Loucy (cell line): ENCODE measurements around the gene PDXP.

Experiments used
- H2AFZ ChIP-seq: fragments of 200-600 bp; sonication (generic); 2 replicates; pipeline ENCODE4 v1.6.0; 2016; ENCODE audit warnings: antibody characterized with exemption, mild to moderate bottlenecking, low read length, moderate library complexity
- H3F3A ChIP-seq: fragments of 200-600 bp; 2 replicates; pipeline ENCODE4 v1.6.0; 2016; ENCODE audit warnings: antibody characterized with exemption, low read depth, mild to moderate bottlenecking
- H3K27me3 ChIP-seq: fragments of 200-600 bp; sonication (generic); 2 replicates; pipeline ENCODE4 v1.6.1; 2014; ENCODE audit warnings: low read length, mild to moderate bottlenecking; ENCODE audit not compliant: insufficient read depth, poor library complexity, severe bottlenecking
- H3K36me3 ChIP-seq: fragments of 200-600 bp; sonication (generic); 2 replicates; pipeline ENCODE4 v1.6.1; 2016; ENCODE audit warnings: low read length; ENCODE audit not compliant: insufficient read depth
- H3K4me1 ChIP-seq: fragments of 200-600 bp; sonication (generic); 2 replicates; pipeline ENCODE4 v1.5.1; 2014; ENCODE audit warnings: low read length, mild to moderate bottlenecking; ENCODE audit not compliant: insufficient read depth, poor library complexity, severe bottlenecking
- H3K4me2 ChIP-seq: fragments of 200-600 bp; sonication (generic); 2 replicates; pipeline ENCODE4 v1.6.0; 2014; ENCODE audit warnings: antibody characterized with exemption, low read length, low read depth, mild to moderate bottlenecking; ENCODE audit not compliant: poor library complexity, severe bottlenecking
- H3K4me3 ChIP-seq: fragments of 200-600 bp; sonication (generic); 2 replicates; pipeline ENCODE4 v1.5.1; 2014; ENCODE audit warnings: low read length, mild to moderate bottlenecking, mixed read lengths; ENCODE audit not compliant: poor library complexity, severe bottlenecking
- H3K79me2 ChIP-seq: fragments of 200-600 bp; sonication (generic); 2 replicates; pipeline ENCODE4 v1.6.1; 2014; ENCODE audit warnings: low read length; ENCODE audit not compliant: insufficient read depth
- H3K9ac ChIP-seq: fragments of 200-600 bp; sonication (generic); 2 replicates; pipeline ENCODE4 v1.6.0; 2014; ENCODE audit warnings: mild to moderate bottlenecking, low read depth, low read length, moderate library complexity; ENCODE audit not compliant: poor library complexity, severe bottlenecking
- H3K9me2 ChIP-seq: fragments of 200-600 bp; sonication (generic); replicated peaks from 2 replicates; pipeline ENCODE4 v1.6.1; 2016; ENCODE audit warnings: low read depth, low read length, mixed read lengths
- H3K9me3 ChIP-seq: fragments of 200-600 bp; sonication (generic); 2 replicates; pipeline ENCODE4 v1.6.1; 2014; ENCODE audit warnings: mild to moderate bottlenecking, antibody characterized with exemption, low read length, low read depth; ENCODE audit not compliant: insufficient read depth
- H4K20me1 ChIP-seq: fragments of 200-600 bp; sonication (generic); 2 replicates; pipeline ENCODE4 v1.6.0; 2014; ENCODE audit warnings: antibody characterized with exemption, low read length, mild to moderate bottlenecking; ENCODE audit not compliant: insufficient read depth, poor library complexity, severe bottlenecking
- CTCF ChIP-seq: fragments of 200-600 bp; sonication (generic); conservative IDR thresholded peaks from 2 replicates; pipeline ENCODE4 v1.5.1; 2014; ENCODE audit warnings: mild to moderate bottlenecking, antibody characterized with exemption, low read length
- EZH2phosphoT487 ChIP-seq: fragments of 200-600 bp; IDR thresholded peaks from 2 replicates; pipeline ENCODE4 v1.6.1; 2018; ENCODE audit warnings: antibody characterized with exemption, mild to moderate bottlenecking, moderate library complexity, borderline replicate concordance

The PDXP gene

DNA sequence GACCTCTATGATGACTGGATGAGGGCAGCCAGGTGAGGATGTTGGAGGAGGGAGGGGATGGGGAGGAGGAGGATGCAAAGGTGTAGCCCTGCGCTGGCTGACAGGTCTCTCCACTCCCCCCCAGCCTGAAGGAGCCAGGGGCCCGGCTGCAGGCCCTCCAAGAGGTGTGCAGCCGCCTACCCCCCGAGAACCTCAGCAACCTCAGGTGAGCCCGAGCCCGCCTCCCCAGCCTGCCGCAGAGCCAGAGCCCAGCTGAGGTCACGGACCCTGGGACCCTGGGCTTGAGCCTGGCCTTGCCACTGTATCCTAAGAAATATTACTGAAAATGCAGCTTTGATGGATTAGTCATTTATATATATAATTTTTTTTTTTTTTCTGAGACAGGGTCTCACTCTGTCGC, 11.2 kb upstream of the PDXP start:
- H3K4me1 ChIP-seq, result peaks cover 4% of the 10 kb centered on the region
- TF ChIP-seq CTCF (no peak), EZH2phosphoT487 (no peak)
- no peak overlapping the region for H3K9ac ChIP-seq
- H4K20me1 ChIP-seq, result peaks cover 6% of the 10 kb centered on the region
- no peak overlapping the region for H3K4me2 ChIP-seq
- H3K9me3 ChIP-seq, result no peaks in the 10 kb centered on the region
- H3K4me3 ChIP-seq, result no peak overlapping the region
- H3K9me2 ChIP-seq, result no peaks in the 10 kb centered on the region
- no peaks in the 10 kb centered on the region for H3F3A ChIP-seq
- H3K36me3 ChIP-seq, result peaks cover 46% of the 10 kb centered on the region; the same call in 1 of the 2 replicates
- no peak overlapping the region for H2AFZ ChIP-seq
- no peaks in the 10 kb centered on the region for H3K27me3 ChIP-seq
- peaks cover 18% of the 10 kb centered on the region; the same call in 1 of the 2 replicates for H3K79me2 ChIP-seq

- H3K9me3 ChIP-seq, result no peaks in the 10 kb centered on the region
- H4K20me1 ChIP-seq, result peaks cover 6% of the 10 kb centered on the region
- H3K36me3 ChIP-seq, result peaks cover 47% of the 10 kb centered on the region; the same call in 1 of the 2 replicates
- H3K9me2 ChIP-seq, result no peaks in the 10 kb centered on the region
- H3F3A ChIP-seq, result no peaks in the 10 kb centered on the region
- no peak overlapping the region for H2AFZ ChIP-seq
- no peak overlapping the region for H3K4me3 ChIP-seq
- no peak overlapping the region for H3K4me2 ChIP-seq
- H3K27me3 ChIP-seq, result no peaks in the 10 kb centered on the region
- H3K4me1 ChIP-seq, result peaks cover 4% of the 10 kb centered on the region
- peaks cover 12% of the 10 kb centered on the region; the same call in 1 of the 2 replicates for H3K79me2 ChIP-seq
- H3K9ac ChIP-seq, result no peak overlapping the region
- no peak for TF ChIP-seq CTCF
- no peak for TF ChIP-seq EZH2phosphoT487
Observed at GRCh38 chr22:37647928-37648327, 10.6 kb upstream of the PDXP start.

DNA sequence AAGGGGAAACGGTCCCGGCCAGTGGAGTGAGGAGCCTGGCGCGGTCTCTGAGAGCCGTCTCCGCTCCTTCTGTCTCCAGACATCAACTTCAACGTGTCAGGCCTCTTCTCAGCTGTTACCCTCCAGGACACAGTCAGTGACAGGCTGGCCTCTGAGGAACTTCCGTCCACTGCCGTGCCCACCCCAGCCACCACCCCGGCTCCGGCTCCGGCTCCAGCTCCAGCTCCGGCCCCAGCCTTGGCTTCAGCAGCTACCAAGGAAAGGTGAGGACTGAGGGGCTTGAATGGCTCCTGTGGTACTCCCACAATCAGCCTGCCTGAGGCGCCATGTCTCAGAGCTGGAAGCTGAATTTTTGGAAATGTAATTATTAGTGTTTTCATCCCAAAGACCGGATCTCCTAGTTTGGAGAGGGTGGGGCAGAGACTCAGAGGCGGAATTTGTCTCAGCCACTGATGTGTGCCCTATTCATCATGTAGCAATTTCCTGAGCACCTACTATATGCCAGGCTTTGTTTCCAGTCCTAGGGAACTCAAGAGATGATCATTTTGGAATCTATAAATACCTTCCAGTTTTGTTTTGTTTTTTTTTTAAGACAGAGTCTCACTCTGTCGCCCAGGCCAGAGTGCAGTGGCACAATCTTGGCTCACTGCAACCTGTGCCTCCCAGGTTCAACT, 7.9 kb upstream of the PDXP start:
- peaks cover 37% of the 10 kb centered on the region; the same call in 1 of the 2 replicates for H3K36me3 ChIP-seq

More for the DNA sequence above, 7.9 kb upstream of the PDXP start:
- no peak for TF ChIP-seq CTCF
- TF ChIP-seq EZH2phosphoT487, result no peak
- no peaks in the 10 kb centered on the region for H3F3A ChIP-seq
- H2AFZ ChIP-seq, result no peak overlapping the region
- no peak overlapping the region for H3K4me2 ChIP-seq
- no peaks in the 10 kb centered on the region for H3K9me3 ChIP-seq
- H3K9ac ChIP-seq, result no peak overlapping the region
- H3K4me1 ChIP-seq, result no peaks in the 10 kb centered on the region
- no peaks in the 10 kb centered on the region for H3K9me2 ChIP-seq
- no peak overlapping the region for H3K4me3 ChIP-seq
- H4K20me1 ChIP-seq, result no peaks in the 10 kb centered on the region
- H3K27me3 ChIP-seq, result no peaks in the 10 kb centered on the region
- no peaks in the 10 kb centered on the region; the same call in 1 of the 2 replicates for H3K79me2 ChIP-seq
